ENCODE data around the gene PLXNB3.

- TF ChIP-seq POLR2AphosphoS5 (IDR thresholded peaks at IDR 0.05; ENCODE audit: low read depth, low read length), result peak; percentile 50
- TF ChIP-seq SIN3A (IDR thresholded peaks at IDR 0.05; ENCODE audit: borderline replicate concordance, insufficient read depth, low read length), result 0 out of 2 replicates have a peak, but pooled peaks have one; percentile 9
These were observed 37.5 kb upstream of the PLXNB3 start for GRCh38 chrX:153726286-153727122.

Data from PFSK-1 (cell line).